SK-N-SH treated with all-trans-retinoic acid at 6 μM for 48 hours (cell line): ENCODE data around the gene MRPS16.
A peak's percentile ranks its signal among the peaks of the same experiment; 100 is the strongest.

Experiments
- ATAC-seq: fragments of 200-7000 bp; cut with Tn5 transposase; 3 replicates; pipeline ENCODE4 v1.9.1; 2020; ENCODE audit warnings: mild to moderate bottlenecking, moderate library complexity
- ARNTL ChIP-seq: fragments of 450-650 bp; formaldehyde crosslinking; IDR thresholded peaks from 2 replicates; pipeline ENCODE4 v1.5.0; 2020; ENCODE audit warnings: low read depth, mild to moderate bottlenecking, moderate library complexity, borderline replicate concordance
- BACH2 ChIP-seq: fragments of 250-450 bp; sonication (Bioruptor Pico); IDR thresholded peaks from 2 replicates; pipeline ENCODE4 v1.9.0; 2021; ENCODE audit warnings: mild to moderate bottlenecking, borderline replicate concordance
- CSDC2 ChIP-seq: fragments of 250-450 bp; sonication (Bioruptor Pico); IDR thresholded peaks from 2 replicates; pipeline ENCODE4 v1.5.0; 2020; ENCODE audit warnings: mild to moderate bottlenecking, moderate library complexity
- ESRRG ChIP-seq: fragments of 250-450 bp; sonication (Bioruptor Pico); IDR thresholded peaks from 2 replicates; pipeline ENCODE4 v1.6.1; 2021; ENCODE audit warnings: mild to moderate bottlenecking
- GLIS3 ChIP-seq: fragments of 250-450 bp; sonication (Bioruptor Pico); IDR thresholded peaks from 2 replicates; pipeline ENCODE4 v1.5.0; 2020; ENCODE audit warnings: mild to moderate bottlenecking, moderate library complexity
- ISL1 ChIP-seq: fragments of 250-450 bp; sonication (Bioruptor Pico); IDR thresholded peaks from 2 replicates; pipeline ENCODE4 v2.1.2; 2022; ENCODE audit warnings: mild to moderate bottlenecking, moderate library complexity
- OSR1 ChIP-seq: fragments of 250-450 bp; sonication (Bioruptor Pico); IDR thresholded peaks from 2 replicates; pipeline ENCODE4 v1.8.0; 2022; ENCODE audit warnings: moderate library complexity, mild to moderate bottlenecking, inconsistent platforms
- PPARA ChIP-seq: fragments of 250-450 bp; sonication (Bioruptor Pico); IDR thresholded peaks from 2 replicates; pipeline ENCODE4 v1.5.0; 2020; ENCODE audit warnings: mild to moderate bottlenecking, borderline replicate concordance
- RARB ChIP-seq: fragments of 250-450 bp; sonication (Bioruptor Pico); IDR thresholded peaks from 2 replicates; pipeline ENCODE4 v1.8.0; 2021; ENCODE audit warnings: mild to moderate bottlenecking, moderate library complexity
- SNAI2 ChIP-seq: fragments of 250-450 bp; sonication (Bioruptor Pico); IDR thresholded peaks from 2 replicates; pipeline ENCODE4 v1.5.0; 2020; ENCODE audit warnings: mild to moderate bottlenecking, moderate library complexity
- TCF4 ChIP-seq: fragments of 250-450 bp; sonication (Bioruptor Pico); IDR thresholded peaks from 2 replicates; pipeline ENCODE4 v1.8.0; 2021; ENCODE audit warnings: mild to moderate bottlenecking, moderate library complexity, borderline replicate concordance
- TOX ChIP-seq: fragments of 250-450 bp; sonication (Bioruptor Pico); IDR thresholded peaks from 2 replicates; pipeline ENCODE4 v1.8.0; 2021; ENCODE audit warnings: mild to moderate bottlenecking, moderate library complexity, borderline replicate concordance
- ZC3H10 ChIP-seq: fragments of 250-450 bp; sonication (Bioruptor Pico); IDR thresholded peaks from 2 replicates; pipeline ENCODE4 v1.5.1; 2021; ENCODE audit warnings: mild to moderate bottlenecking, moderate library complexity
- ZFP3 ChIP-seq: fragments of 250-450 bp; sonication (Bioruptor Pico); IDR thresholded peaks from 2 replicates; pipeline ENCODE4 v1.5.0; 2020; ENCODE audit warnings: mild to moderate bottlenecking, moderate library complexity
- ZFP30 ChIP-seq: fragments of 450-650 bp; formaldehyde crosslinking; IDR thresholded peaks from 2 replicates; pipeline ENCODE4 v1.5.0; 2022; ENCODE audit warnings: mild to moderate bottlenecking, moderate library complexity
- ZNF565 ChIP-seq: fragments of 450-650 bp; formaldehyde crosslinking; conservative IDR thresholded peaks from 2 replicates; pipeline ENCODE4 v1.5.0; 2020; ENCODE audit warnings: low read depth, mild to moderate bottlenecking, moderate library complexity
- ZNF8 ChIP-seq: fragments of 450-650 bp; formaldehyde crosslinking; IDR thresholded peaks from 2 replicates; pipeline ENCODE4 v1.5.0; 2020; ENCODE audit warnings: mild to moderate bottlenecking, moderate library complexity
- TF ChIP-seq, protein P1 (sequence below): fragments of 250-450 bp; sonication (Bioruptor Pico); IDR thresholded peaks from 2 replicates; pipeline ENCODE4 v1.8.0; 2020; ENCODE audit warnings: mild to moderate bottlenecking, moderate library complexity, borderline replicate concordance
- TF ChIP-seq, protein P2 (sequence below): fragments of 250-450 bp; sonication (Bioruptor Pico); IDR thresholded peaks from 2 replicates; pipeline ENCODE4 v1.8.0; 2021; ENCODE audit warnings: low read depth, mild to moderate bottlenecking, moderate library complexity, borderline replicate concordance
- TF ChIP-seq, protein P3 (sequence below): fragments of 250-450 bp; sonication (Bioruptor Pico); IDR thresholded peaks from 2 replicates; pipeline ENCODE4 v1.5.1; 2021; ENCODE audit warnings: mild to moderate bottlenecking, moderate library complexity

Gene MRPS16

DNA sequence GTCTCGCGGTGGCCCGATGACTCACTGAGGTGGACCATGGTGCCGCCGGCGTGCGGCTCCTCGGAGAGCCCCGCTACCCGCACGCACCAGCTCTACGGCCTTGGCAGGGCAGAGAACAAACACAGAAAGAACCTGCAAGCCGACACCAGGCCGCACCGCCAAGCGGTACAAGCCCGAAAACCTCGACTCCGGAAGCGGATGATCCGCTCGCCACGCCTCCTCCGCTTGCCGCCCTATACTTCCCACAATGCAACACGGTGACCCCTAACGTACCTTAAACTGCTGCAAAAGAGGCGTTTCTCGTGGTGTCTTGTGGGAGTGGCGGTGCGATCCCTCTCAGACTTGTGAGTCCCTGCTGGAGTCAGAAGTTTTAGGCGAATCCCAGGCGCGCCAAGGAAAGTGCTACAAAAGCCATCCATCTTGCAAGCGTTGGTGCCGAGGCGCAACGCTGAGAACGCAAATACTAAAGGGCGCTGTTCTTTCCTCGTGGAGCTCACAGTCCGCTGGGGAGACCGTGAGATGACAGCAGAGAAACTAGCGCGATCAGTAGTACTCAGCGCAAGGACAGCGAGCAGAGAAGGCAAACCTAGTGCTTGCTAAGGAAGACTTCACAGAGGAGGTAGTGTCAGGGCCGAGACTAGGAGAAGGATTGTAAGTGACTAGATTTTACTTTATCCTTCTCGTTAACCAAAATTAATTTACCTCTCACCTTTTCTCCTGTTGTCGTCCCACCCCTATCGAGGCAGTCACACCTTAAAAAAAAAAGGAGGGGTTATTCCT is at the start of gene MRPS16:
TSS of gene MRPS16 (minus strand) at position 200 of the 780 bp plus-strand sequence. CDS start at position 38, 162 bp downstream.
- ATAC-seq, result peak; percentile 93
- no peak for TF ChIP-seq ZFP30 (CRISPR knock-in tag)
- no peak for TF ChIP-seq RARB (CRISPR knock-in tag)
- TF ChIP-seq, protein P1, sequence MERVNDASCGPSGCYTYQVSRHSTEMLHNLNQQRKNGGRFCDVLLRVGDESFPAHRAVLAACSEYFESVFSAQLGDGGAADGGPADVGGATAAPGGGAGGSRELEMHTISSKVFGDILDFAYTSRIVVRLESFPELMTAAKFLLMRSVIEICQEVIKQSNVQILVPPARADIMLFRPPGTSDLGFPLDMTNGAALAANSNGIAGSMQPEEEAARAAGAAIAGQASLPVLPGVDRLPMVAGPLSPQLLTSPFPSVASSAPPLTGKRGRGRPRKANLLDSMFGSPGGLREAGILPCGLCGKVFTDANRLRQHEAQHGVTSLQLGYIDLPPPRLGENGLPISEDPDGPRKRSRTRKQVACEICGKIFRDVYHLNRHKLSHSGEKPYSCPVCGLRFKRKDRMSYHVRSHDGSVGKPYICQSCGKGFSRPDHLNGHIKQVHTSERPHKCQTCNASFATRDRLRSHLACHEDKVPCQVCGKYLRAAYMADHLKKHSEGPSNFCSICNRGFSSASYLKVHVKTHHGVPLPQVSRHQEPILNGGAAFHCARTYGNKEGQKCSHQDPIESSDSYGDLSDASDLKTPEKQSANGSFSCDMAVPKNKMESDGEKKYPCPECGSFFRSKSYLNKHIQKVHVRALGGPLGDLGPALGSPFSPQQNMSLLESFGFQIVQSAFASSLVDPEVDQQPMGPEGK, result no peak
- no peak for TF ChIP-seq OSR1 (CRISPR knock-in tag)
- TF ChIP-seq ZNF565, result no peak
- TF ChIP-seq BACH2 (CRISPR knock-in tag), result no peak
- TF ChIP-seq, protein P2, sequence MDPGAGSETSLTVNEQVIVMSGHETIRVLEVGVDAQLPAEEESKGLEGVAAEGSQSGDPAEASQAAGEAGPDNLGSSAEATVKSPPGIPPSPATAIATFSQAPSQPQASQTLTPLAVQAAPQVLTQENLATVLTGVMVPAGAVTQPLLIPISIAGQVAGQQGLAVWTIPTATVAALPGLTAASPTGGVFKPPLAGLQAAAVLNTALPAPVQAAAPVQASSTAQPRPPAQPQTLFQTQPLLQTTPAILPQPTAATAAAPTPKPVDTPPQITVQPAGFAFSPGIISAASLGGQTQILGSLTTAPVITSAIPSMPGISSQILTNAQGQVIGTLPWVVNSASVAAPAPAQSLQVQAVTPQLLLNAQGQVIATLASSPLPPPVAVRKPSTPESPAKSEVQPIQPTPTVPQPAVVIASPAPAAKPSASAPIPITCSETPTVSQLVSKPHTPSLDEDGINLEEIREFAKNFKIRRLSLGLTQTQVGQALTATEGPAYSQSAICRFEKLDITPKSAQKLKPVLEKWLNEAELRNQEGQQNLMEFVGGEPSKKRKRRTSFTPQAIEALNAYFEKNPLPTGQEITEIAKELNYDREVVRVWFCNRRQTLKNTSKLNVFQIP (CRISPR knock-in tag), result no peak
- TF ChIP-seq TOX (CRISPR knock-in tag), result no peak
- TF ChIP-seq CSDC2 (CRISPR knock-in tag), result no peak
- no peak for TF ChIP-seq PPARA
- no peak for TF ChIP-seq GLIS3 (CRISPR knock-in tag)
- no peak for TF ChIP-seq ARNTL (CRISPR knock-in tag)
- TF ChIP-seq ISL1, result no peak
- TF ChIP-seq, protein P3, sequence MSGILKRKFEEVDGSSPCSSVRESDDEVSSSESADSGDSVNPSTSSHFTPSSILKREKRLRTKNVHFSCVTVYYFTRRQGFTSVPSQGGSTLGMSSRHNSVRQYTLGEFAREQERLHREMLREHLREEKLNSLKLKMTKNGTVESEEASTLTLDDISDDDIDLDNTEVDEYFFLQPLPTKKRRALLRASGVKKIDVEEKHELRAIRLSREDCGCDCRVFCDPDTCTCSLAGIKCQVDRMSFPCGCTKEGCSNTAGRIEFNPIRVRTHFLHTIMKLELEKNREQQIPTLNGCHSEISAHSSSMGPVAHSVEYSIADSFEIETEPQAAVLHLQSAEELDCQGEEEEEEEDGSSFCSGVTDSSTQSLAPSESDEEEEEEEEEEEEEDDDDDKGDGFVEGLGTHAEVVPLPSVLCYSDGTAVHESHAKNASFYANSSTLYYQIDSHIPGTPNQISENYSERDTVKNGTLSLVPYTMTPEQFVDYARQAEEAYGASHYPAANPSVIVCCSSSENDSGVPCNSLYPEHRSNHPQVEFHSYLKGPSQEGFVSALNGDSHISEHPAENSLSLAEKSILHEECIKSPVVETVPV, result no peak
- no peak for TF ChIP-seq TCF4 (CRISPR knock-in tag)
- TF ChIP-seq ZFP3 (CRISPR knock-in tag), result no peak
- TF ChIP-seq ZC3H10 (CRISPR knock-in tag), result no peak
- no peak for TF ChIP-seq SNAI2 (CRISPR knock-in tag)

DNA sequence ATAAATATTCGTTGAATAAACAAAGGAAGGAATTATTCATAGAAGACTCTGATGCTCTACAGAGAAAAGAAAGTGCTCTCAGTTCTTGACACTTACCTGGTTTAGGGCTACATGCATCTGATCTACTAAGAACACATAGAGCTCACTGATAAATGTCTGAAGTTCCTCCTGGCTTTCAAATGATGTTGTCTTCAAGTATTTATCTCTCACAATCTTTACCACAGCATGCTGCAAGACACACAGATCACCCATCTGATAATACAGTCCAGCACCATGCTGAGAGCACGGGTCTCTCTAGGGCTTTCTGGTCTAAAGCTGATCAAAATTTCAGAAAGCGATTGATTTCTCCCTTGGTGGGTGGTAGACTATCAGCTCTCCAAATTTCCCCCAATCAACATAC is 44.5 kb upstream of the MRPS16 start:
- TF ChIP-seq ESRRG (CRISPR knock-in tag) (no peak), GLIS3 (CRISPR knock-in tag) (no peak), ZFP30 (CRISPR knock-in tag) (no peak), ARNTL (CRISPR knock-in tag) (no peak), CSDC2 (CRISPR knock-in tag) (no peak)
- TF ChIP-seq, protein P1, result no peak
- no peak for ATAC-seq

DNA sequence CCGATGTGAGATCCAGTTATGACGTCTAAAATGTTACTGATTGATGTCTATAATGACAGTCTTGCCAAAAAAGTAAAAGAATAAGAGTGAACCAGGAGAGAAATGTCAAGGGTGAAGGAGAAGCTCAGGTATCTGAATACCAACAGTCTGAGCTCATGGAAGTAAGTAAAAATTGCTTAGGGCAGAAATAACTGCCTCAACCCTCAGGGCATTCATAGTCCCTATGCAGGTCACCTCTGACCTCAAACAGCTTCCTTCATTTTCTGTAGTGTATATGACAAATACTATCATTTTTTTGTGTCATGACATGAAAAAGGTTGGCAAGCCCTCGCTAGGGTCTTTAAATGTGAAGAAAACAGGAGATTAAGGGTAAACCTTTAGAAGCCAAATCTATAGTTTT is 41.0 kb upstream of the MRPS16 start:
- TF ChIP-seq RARB (CRISPR knock-in tag) (no peak), ZFP3 (CRISPR knock-in tag) (no peak), ZNF8 (no peak)
- TF ChIP-seq, protein P1, result no peak
- no peak for ATAC-seq

DNA sequence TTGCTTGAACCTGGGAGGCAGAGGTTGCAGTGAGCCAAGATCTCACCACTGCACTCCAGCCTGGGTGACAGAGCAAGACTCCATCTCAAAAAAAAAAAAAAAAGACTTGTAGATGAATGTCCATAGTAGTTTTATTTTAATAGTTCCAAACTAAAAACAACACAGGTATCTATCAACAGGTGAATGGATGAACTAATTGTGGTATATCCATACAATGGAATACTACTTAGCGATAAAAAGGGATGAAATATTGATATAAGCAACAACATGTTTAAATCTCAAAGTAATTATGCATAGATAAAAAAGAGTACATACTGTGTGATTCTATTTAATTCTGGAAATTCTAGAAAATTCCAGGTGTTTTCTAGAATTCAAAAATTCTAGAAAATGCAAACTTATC is 37.5 kb upstream of the MRPS16 start:
- TF ChIP-seq ISL1, result no peak
- TF ChIP-seq ZFP3 (CRISPR knock-in tag), result no peak
- no peak for TF ChIP-seq ZC3H10 (CRISPR knock-in tag)
- TF ChIP-seq PPARA, result no peak
- TF ChIP-seq, protein P1, result no peak
- TF ChIP-seq ZNF8, result peak; percentile 93
- no peak for TF ChIP-seq RARB (CRISPR knock-in tag)
- no peak for TF ChIP-seq GLIS3 (CRISPR knock-in tag)
- TF ChIP-seq, all 23 proteins: peak for 1
- no peak for ATAC-seq
